Measurements from ENCODE around the gene EEF1G. TPM values are rescaled to one million over a fixed set of nuclear protein-coding genes. Genes with fewer than 3 reads are reported as not detected.

EEF1G gene
- total RNA-seq, 1 donor from 2014 or later = 1,515 TPM

DNA sequence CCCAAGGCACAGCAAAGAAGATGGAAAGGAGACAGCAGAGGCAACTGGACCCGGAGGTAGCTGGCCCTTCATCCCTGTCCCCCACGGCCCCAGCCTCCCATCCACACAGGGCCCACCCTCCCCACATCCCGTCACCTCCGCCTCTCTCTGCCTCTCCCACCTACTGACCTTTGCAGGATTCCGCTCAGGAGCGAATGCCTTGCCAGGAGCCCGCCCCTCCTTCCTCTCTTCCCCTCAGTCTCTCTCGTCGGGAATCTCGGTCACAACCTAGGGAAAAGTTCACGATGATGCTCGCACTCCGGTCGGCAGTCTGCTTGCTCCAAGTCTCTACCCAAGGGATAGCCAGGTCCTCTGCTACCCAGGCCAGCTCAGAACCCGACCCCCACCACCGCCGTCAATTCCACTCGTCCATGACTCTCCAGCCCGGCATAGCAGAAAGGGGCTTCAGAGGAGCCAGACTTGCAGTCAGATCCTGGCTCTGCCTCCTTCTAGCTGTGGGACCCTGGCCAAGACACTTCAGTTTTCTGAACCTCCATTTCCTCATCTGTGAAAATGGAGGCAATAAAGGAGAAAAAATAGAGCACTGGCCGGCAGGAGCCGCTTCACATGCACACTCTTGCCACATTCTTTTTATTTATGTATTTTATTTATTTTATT, 37.3 kb downstream of the EEF1G start:
- no peak for ATAC-seq

GRCh38 chr11:62535802-62536201, 37.9 kb downstream of the EEF1G start:
- no peak for ATAC-seq

- ATAC-seq = no peak
Observed at GRCh38 chr11:62534779-62535545, 38.7 kb downstream of the EEF1G start.

DNA sequence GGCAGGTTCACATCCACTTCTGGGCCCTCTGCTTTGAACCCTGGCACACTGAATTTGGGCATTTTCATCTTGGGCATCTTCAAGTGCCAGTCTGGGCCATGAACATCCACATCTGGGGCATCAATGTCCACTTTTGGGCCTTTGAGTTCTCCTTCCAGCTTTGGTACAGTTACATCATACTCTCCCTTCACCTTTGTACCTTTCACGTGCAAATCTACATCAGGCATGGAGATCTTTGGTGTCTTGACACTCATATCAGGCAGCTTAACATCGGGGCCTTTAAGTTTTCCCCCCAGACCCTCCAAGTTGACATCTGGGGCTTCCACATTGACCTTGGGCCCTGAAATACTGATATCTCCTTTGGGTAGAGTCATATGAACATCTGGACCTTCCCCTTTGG, 41.6 kb downstream of the EEF1G start:
- no peak for ATAC-seq

DNA sequence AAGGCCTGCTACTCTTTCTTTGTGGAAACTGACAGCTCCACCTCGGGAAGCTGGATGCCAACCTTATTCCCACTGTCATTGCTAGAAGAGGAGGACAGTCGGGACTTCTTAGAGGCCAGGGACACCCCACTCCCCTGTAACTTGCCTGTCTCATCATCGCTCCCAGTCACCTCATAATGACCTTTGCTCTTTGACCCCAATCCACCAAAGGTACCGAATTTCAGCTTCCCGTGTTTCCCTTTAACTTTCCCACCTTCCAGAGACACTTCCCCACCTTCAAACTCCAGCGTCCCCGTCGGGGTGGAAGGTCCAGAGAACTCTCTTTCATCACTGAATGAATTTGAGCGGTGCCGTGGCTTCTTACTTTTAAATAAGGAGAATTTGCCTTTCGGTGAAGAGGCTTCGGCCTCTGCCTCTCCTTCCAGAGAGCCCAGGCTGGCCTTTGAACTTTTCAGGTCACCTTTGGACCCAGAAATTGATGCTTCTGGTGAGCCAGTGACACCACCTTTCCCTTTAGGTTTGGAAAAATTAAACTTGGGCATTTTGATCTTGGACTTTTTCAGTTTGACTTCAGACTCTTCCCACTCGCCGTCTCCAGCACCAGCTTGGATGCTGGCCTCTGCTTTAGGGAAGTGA, 56.8 kb downstream of the EEF1G start:
- no peak for ATAC-seq

DNA sequence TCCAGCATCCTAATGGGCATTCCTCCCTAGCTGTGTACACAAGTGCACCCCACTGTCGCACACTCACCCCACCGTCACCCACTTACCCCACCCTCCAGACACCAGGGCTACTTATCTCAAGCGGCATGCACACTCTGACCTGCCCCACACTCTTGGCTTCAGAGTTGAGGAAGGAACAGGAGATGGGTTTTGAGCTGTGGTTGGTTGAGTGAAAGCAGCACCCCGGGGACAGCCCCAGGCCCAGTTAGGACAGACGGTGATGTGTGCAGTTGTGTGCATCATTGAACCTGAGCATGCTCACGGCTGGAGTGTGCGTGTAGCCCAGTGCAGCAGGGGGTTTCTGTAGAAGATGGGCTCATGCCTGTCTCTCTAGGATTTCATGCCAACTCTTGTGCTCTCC, 59.5 kb downstream of the EEF1G start:
- ATAC-seq = peak; percentile 18

DNA sequence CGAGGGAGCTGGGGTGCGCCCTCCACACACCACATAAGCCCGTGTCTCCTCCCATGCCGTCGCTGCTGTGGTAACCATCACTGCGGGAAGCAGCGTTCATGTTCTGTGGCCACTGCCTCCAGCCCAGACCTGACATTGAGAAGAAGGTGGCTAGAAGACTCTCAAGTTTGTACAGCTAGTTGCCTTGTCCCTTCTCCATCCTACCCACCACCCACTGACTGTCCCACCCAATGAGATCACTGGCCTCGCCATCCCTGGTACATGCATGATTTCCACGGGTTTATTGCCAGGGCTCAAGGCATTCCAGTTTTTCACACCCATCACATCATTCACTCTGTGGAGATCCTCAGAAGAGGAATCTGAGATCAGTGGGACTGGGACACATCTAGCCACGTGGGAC, 60.1 kb downstream of the EEF1G start:
- ATAC-seq = peak; percentile 5

DNA sequence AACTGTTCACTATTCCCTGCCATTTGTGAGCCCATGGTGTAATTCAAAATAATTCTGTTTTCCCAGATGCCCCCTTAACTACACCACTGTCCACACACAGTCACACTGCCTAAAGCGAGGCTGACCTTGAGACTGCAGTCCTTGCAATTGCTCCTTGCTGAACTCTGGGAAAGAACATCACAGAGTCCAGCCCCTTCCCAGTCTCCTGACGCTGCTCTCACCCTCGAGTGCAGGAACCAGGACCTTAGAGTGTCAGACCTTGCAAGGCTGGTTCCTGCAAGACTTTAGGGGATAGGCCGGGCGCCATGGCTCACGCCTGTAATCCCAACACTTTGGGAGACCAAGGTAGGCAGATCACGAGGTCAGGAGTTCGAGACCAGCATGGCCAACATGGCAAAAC, 60.7 kb downstream of the EEF1G start:
- peak; percentile 10 for ATAC-seq

Other genes with a start within 250 kb of the EEF1G start
- gene ASRGL1, start 236.4 kb downstream of the EEF1G start, total RNA-seq = 1.2 TPM
- 0.48 TPM for gene SCGB1A1, start 154.9 kb downstream of the EEF1G start, total RNA-seq
- gene AHNAK, start 27.1 kb downstream of the EEF1G start, total RNA-seq = 931 TPM
- 9.3 TPM for gene TUT1, start 17.6 kb upstream of the EEF1G start, total RNA-seq
- 88.4 TPM for gene MTA2, start 28.0 kb upstream of the EEF1G start, total RNA-seq
- gene EML3, start 38.9 kb upstream of the EEF1G start, total RNA-seq = 64.9 TPM
- 4.9 TPM for gene ROM1, start 39.4 kb upstream of the EEF1G start, total RNA-seq
- 11.3 TPM for gene B3GAT3, start 48.1 kb upstream of the EEF1G start, total RNA-seq
- 175 TPM for gene GANAB, start 72.7 kb upstream of the EEF1G start, total RNA-seq
- gene INTS5, start 79.4 kb upstream of the EEF1G start, total RNA-seq = 14.1 TPM
- 48.7 TPM for gene C11orf98, start 91.3 kb upstream of the EEF1G start, total RNA-seq
- gene CSKMT, start 91.4 kb upstream of the EEF1G start, total RNA-seq = 20.2 TPM
- gene UQCC3, start 97.8 kb upstream of the EEF1G start, total RNA-seq = 8.8 TPM
- 4.7 TPM for gene LBHD1, start 98.4 kb upstream of the EEF1G start, total RNA-seq
- 65.6 TPM for gene UBXN1, start 105.2 kb upstream of the EEF1G start, total RNA-seq
- gene LRRN4CL, start 115.6 kb upstream of the EEF1G start, total RNA-seq = 1.1 TPM
- 42.4 TPM for gene BSCL2, start 133.5 kb upstream of the EEF1G start, total RNA-seq
- gene GNG3, start 133.8 kb upstream of the EEF1G start, total RNA-seq = not detected
- 29.5 TPM for gene HNRNPUL2, start 153.6 kb upstream of the EEF1G start, total RNA-seq
- 13.5 TPM for gene TTC9C, start 154.6 kb upstream of the EEF1G start, total RNA-seq
- gene ZBTB3, start 180.3 kb upstream of the EEF1G start, total RNA-seq = 8.0 TPM
- gene POLR2G, start 187.7 kb upstream of the EEF1G start, total RNA-seq = 75.5 TPM
- gene TAF6L, start 197.5 kb upstream of the EEF1G start, total RNA-seq = 10.3 TPM
- gene TMEM179B, start 213.5 kb upstream of the EEF1G start, total RNA-seq = 30.2 TPM
- 10.0 TPM for gene TMEM223, start 218.1 kb upstream of the EEF1G start, total RNA-seq
- 39.1 TPM for gene NXF1, start 231.5 kb upstream of the EEF1G start, total RNA-seq